Esophagus muscularis mucosa (tissue), 4 donors: ENCODE data around the gene GPR158. TPM values are rescaled to one million over a fixed set of nuclear protein-coding genes. Genes with fewer than 3 reads are reported as not detected.

Experiments
- DNase-seq: peaks from one replicate; pipeline ENCODE4 v3.0.0-alpha.2; 2017; ENCODE audit errors: extremely low spot score
- H3K27ac ChIP-seq, 4 donors: fragments of 200-600 bp; sonication (generic); replicated peaks in 1 of 4; 1 replicate in 3 of 4; 2 replicates in 1 of 4; pipeline ENCODE4 v1.5.1; 2016 to 2019; ENCODE audit warnings: mild to moderate bottlenecking in 1 of 4
- H3K27me3 ChIP-seq, 4 donors: fragments of 200-600 bp; sonication (generic); one replicate each; pipeline versions ENCODE4 v1.5.1 to v1.6.0; 2016 to 2019
- H3K36me3 ChIP-seq, 4 donors: fragments of 200-600 bp; sonication (generic); one replicate each; pipeline ENCODE4 v1.5.1; 2016 to 2019
- H3K4me1 ChIP-seq, 4 donors: fragments of 200-600 bp; sonication (generic); one replicate each; pipeline ENCODE4 v1.5.1; 2016 to 2019
- H3K4me3 ChIP-seq, 4 donors: fragments of 200-600 bp; sonication (generic); 1 replicate in 2 of 4; 2 replicates in 2 of 4; pipeline ENCODE4 v1.5.1; 2016 to 2019; ENCODE audit warnings: mild to moderate bottlenecking in 4 of 4, moderate library complexity in 1 of 4
- H3K9me3 ChIP-seq, 4 donors: fragments of 200-600 bp; sonication (generic); 1 replicate in 3 of 4; 2 replicates in 1 of 4; pipeline ENCODE4 v1.5.1; 2016 to 2019
- CTCF ChIP-seq, 3 experiments: fragments of 200-600 bp in 2 of 3; fragments of 450-650 bp in 1 of 3; sonication (generic) in 2 of 3; IDR thresholded peaks; one replicate each; pipeline ENCODE4 v1.5.1; 2017 to 2019; ENCODE audit warnings: antibody characterized with exemption in 3 of 3, mild to moderate bottlenecking in 2 of 3, moderate library complexity in 1 of 3
- EP300 ChIP-seq: sonication (generic); formaldehyde crosslinking; IDR thresholded peaks from one replicate; pipeline ENCODE4 v1.6.1; 2017; ENCODE audit warnings: antibody characterized with exemption
- POLR2A ChIP-seq: fragments of 450-650 bp; IDR thresholded peaks from one replicate; pipeline ENCODE4 v1.6.1; 2017; ENCODE audit warnings: antibody characterized with exemption, moderate library complexity, mild to moderate bottlenecking, low read depth
- POLR2AphosphoS5 ChIP-seq, 2 donors: sonication (generic); formaldehyde crosslinking; IDR thresholded peaks; one replicate each; pipeline ENCODE4 v1.6.1; 2017; ENCODE audit warnings: antibody characterized with exemption in 2 of 2
- WGBS: methylation state at CpG from one replicate; pipeline ENCODE4 v1.1.5; 2018; 5-methylcytosine and 5-hydroxymethylcytosine counted together
- intact Hi-C: fragments of 100-400 bp; cut with DNase I; formaldehyde crosslinking; loops from one replicate; pipeline ENCODE4 v1.15.1; 2023
- total RNA-seq, 4 donors: library from RNA; depleted of rRNA; stranded (reverse); fragments of >200 nt; gene quantifications; one replicate each; pipeline versions ENCODE4 v1.1.0 to v1.2.1, GENCODE V29; 2016

The GPR158 gene
- total RNA-seq, 4 donors from 2014 or later = under 0.01 to 0.50 (median 0.13) TPM

GRCh38 chr10:25575343-25575742 lies 400.5 kb downstream of the GPR158 start:
- Histone ChIP-seq H3K27ac (no peak overlapping the region), H3K9me3 (no peaks in the 10 kb centered on the region), H3K4me3 (no peak overlapping the region), H3K27me3 (no peaks in the 10 kb centered on the region), H3K36me3 (no peaks in the 10 kb centered on the region), H3K4me1 (no peaks in the 10 kb centered on the region)
- TF ChIP-seq EP300 (no peak), CTCF (IDR thresholded peaks at IDR 0.05) (no peak), POLR2A (no peak), POLR2AphosphoS5 (IDR thresholded peaks at IDR 0.05) (no peak)
- intact Hi-C loops = no loop called here
- 83% methylated on average over 7 of the region's 7 CpGs for WGBS
- no peak for DNase-seq

GRCh38 chr10:25578061-25578460 lies 403.3 kb downstream of the GPR158 start:
- Histone ChIP-seq H3K36me3 (no peaks in the 10 kb centered on the region), H3K4me3 (no peak overlapping the region), H3K9me3 (no peaks in the 10 kb centered on the region), H3K27ac (no peak overlapping the region), H3K4me1 (no peaks in the 10 kb centered on the region), H3K27me3 (no peaks in the 10 kb centered on the region)
- intact Hi-C loops = no loop called here
- no peak for DNase-seq
- 55% methylated on average over 4 of the region's 4 CpGs for WGBS
- TF ChIP-seq CTCF (IDR thresholded peaks at IDR 0.05) (no peak), POLR2A (no peak), EP300 (no peak), POLR2AphosphoS5 (IDR thresholded peaks at IDR 0.05) (no peak)

GRCh38 chr10:25582961-25583360 lies 408.2 kb downstream of the GPR158 start:
- no peaks in the 10 kb centered on the region for H3K36me3 ChIP-seq
- H3K9me3 ChIP-seq = no peaks in the 10 kb centered on the region
- no peaks in the 10 kb centered on the region for H3K4me1 ChIP-seq
- intact Hi-C loops = no loop called here
- no peak overlapping the region for H3K4me3 ChIP-seq
- no peaks in the 10 kb centered on the region for H3K27me3 ChIP-seq
- WGBS = 80% methylated on average over 6 of the region's 6 CpGs
- DNase-seq = no peak
- H3K27ac ChIP-seq = no peak overlapping the region
- TF ChIP-seq POLR2A = no peak
- TF ChIP-seq EP300 = no peak
- TF ChIP-seq POLR2AphosphoS5 (IDR thresholded peaks at IDR 0.05) = no peak
- TF ChIP-seq CTCF (IDR thresholded peaks at IDR 0.05) = no peak

- Histone ChIP-seq H3K27ac (no peak overlapping the region), H3K4me3 (no peak overlapping the region), H3K4me1 (no peaks in the 10 kb centered on the region), H3K36me3 (no peaks in the 10 kb centered on the region), H3K27me3 (no peaks in the 10 kb centered on the region), H3K9me3 (no peaks in the 10 kb centered on the region)
- 56% methylated on average over 4 of the region's 4 CpGs for WGBS
- TF ChIP-seq EP300 (no peak), POLR2A (no peak)
- no peak for DNase-seq
- intact Hi-C loops = no loop called here
These were observed 425.9 kb downstream of the GPR158 start for GRCh38 chr10:25600651-25601050.

- no peak for DNase-seq
- Histone ChIP-seq H3K27me3 (no peaks in the 10 kb centered on the region), H3K4me3 (no peak overlapping the region), H3K9me3 (peaks cover 0 to 2% (median 0%) of the 10 kb centered on the region in 4 donors), H3K4me1 (no peaks in the 10 kb centered on the region), H3K27ac (no peak overlapping the region), H3K36me3 (no peaks in the 10 kb centered on the region)
- intact Hi-C loops = no loop called here
- TF ChIP-seq EP300 (no peak), POLR2A (no peak), CTCF (IDR thresholded peaks at IDR 0.05) (no peak), POLR2AphosphoS5 (IDR thresholded peaks at IDR 0.05) (no peak)
- WGBS = 76% methylated on average over 4 of the region's 4 CpGs
These were observed 429.8 kb downstream of the GPR158 start for GRCh38 chr10:25604591-25604990.
